Esophagus muscularis mucosa (tissue), 3 donors: ENCODE results near the gene STK33.

Source experiments
- POLR2A ChIP-seq: fragments of 450-650 bp; IDR thresholded peaks from one replicate; pipeline ENCODE4 v1.6.1; 2017; ENCODE audit warnings: antibody characterized with exemption, moderate library complexity, mild to moderate bottlenecking, low read depth
- POLR2AphosphoS5 ChIP-seq, 2 donors: sonication (generic); formaldehyde crosslinking; IDR thresholded peaks; one replicate each; pipeline ENCODE4 v1.6.1; 2017; ENCODE audit warnings: antibody characterized with exemption in 2 of 2
- TF ChIP-seq, protein P1 (sequence below), 3 experiments: fragments of 200-600 bp in 2 of 3; fragments of 450-650 bp in 1 of 3; sonication (generic) in 2 of 3; IDR thresholded peaks; one replicate each; pipeline ENCODE4 v1.5.1; 2017 to 2019; ENCODE audit warnings: antibody characterized with exemption in 3 of 3, mild to moderate bottlenecking in 2 of 3, moderate library complexity in 1 of 3

DNA sequence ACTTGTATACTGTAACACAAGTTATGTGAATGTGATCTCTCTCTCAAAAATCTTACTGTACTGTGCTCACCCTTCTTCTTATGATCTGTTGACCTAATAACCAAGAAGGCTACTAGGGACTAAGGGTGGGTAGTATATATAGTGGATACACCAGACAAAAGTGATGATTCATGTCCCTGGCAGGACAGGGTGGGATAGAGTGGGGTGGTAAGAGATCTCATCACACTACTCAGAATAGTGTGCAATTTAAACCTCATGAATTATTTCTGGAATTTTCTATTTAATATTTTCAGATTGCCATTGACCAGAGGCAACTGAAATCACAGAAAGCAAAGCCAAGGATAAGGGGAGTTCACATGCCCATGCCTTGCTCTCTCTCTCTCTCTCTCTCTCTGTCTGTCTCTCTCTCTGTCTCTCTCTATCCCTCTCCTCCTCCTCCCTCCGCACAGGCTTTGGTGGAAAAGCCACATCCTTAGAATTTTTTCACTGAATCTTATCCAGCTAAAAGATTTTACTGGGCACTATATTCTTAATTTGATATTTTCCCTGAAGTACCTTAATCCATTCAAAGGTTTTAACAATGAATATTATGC lies 12.0 kb upstream of the STK33 start:
- TF ChIP-seq, protein P1, sequence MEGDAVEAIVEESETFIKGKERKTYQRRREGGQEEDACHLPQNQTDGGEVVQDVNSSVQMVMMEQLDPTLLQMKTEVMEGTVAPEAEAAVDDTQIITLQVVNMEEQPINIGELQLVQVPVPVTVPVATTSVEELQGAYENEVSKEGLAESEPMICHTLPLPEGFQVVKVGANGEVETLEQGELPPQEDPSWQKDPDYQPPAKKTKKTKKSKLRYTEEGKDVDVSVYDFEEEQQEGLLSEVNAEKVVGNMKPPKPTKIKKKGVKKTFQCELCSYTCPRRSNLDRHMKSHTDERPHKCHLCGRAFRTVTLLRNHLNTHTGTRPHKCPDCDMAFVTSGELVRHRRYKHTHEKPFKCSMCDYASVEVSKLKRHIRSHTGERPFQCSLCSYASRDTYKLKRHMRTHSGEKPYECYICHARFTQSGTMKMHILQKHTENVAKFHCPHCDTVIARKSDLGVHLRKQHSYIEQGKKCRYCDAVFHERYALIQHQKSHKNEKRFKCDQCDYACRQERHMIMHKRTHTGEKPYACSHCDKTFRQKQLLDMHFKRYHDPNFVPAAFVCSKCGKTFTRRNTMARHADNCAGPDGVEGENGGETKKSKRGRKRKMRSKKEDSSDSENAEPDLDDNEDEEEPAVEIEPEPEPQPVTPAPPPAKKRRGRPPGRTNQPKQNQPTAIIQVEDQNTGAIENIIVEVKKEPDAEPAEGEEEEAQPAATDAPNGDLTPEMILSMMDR (IDR thresholded peaks at IDR 0.05): no peak
- TF ChIP-seq POLR2A (no peak), POLR2AphosphoS5 (IDR thresholded peaks at IDR 0.05) (no peak)
